ENCODE measurements around the gene DCD.

DCD gene

DNA sequence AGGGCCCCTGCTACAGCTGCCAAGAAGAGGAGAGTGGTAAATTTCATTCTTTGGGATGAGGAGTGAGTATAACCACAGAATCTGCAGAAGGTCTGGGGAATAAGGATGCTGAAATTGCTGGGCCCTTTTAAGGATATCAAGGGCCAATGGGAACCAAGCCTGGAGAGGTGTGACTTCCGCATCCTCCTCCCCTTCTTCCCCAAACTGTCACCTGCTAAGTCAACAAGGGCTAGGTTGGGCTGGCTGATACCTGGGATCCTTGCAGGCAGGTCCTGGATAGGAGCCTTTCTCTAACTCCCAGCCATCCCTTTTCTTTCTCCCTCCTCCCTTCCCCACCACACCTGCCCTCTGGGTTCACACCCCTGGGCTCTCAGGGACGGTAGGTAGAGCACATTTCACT lies 13.4 kb downstream of the DCD start, which contains the start of gene LACRT:
Gene LACRT, minus strand, starts transcription at position 101 of the 400 bp plus-strand sequence. Its CDS starts 54 bp downstream, at position 47.
- peaks cover 3% of the 10 kb centered on the region for H3K4me1 ChIP-seq

GRCh38 chr12:54631988-54632728 lies 16.0 kb downstream of the DCD start:
- Histone ChIP-seq H3K4me3 (ENCODE audit: low read depth, low read length) (no peak overlapping the region), H3K27me3 (ENCODE audit: control insufficient read depth, insufficient read depth, low read length) (no peaks in the 10 kb centered on the region), H3K9ac (no peak overlapping the region), H3K79me2 (no peaks in the 10 kb centered on the region), H3K27ac (no peak overlapping the region), H3K4me2 (ENCODE audit: low read length) (no peak overlapping the region), H3K9me3 (ENCODE audit: control insufficient read depth, low read length) (no peaks in the 10 kb centered on the region), H3K36me3 (ENCODE audit: control insufficient read depth, insufficient read depth, low read length) (no peaks in the 10 kb centered on the region), H2AFZ (peak overlapping the region; percentile 35), H3K4me1 (peaks cover 3% of the 10 kb centered on the region)
- TF ChIP-seq CTCF (IDR thresholded peaks at IDR 0.05) = no peak

More for the DNA sequence above, 13.4 kb downstream of the DCD start, which contains the start of gene LACRT:
- no peak within 1 kb of the TSS for H3K9ac ChIP-seq
- no peak within 1 kb of the TSS for H2AFZ ChIP-seq
- no peak within 1 kb of the TSS for H3K4me2 ChIP-seq (ENCODE audit: low read length)
- no peak for TF ChIP-seq CTCF (IDR thresholded peaks at IDR 0.05)
- no peaks in the 10 kb centered on the region for H3K27me3 ChIP-seq (ENCODE audit: control insufficient read depth, insufficient read depth, low read length)
- no peak within 1 kb of the TSS for H3K4me3 ChIP-seq (ENCODE audit: low read depth, low read length)
- no peaks in the 10 kb centered on the region for H3K36me3 ChIP-seq (ENCODE audit: control insufficient read depth, insufficient read depth, low read length)
- no peaks in the 10 kb centered on the region for H3K9me3 ChIP-seq (ENCODE audit: control insufficient read depth, low read length)
- H3K79me2 ChIP-seq = no peaks in the 10 kb centered on the region
- no peak within 1 kb of the TSS for H3K27ac ChIP-seq

DNA sequence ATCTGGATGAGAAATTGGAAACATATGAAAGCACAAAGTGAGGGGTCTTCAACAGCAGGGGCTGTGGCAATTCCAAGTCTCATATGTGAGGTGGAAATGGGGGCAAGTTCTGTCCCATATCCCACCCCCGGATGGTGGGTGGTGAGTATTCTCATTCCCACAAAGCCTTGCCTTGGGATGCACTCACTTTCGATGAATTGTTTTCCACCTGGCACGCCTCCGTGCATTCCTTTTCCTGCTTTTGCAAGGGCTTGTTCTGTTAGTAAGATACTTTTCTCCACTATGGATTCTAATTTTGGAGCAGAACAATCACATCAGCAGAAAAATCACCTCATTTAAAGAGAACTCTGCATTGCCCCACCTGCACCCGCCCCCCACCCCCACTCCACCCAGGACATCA lies 16.6 kb downstream of the DCD start:
- no peaks in the 10 kb centered on the region for H3K79me2 ChIP-seq
- H2AFZ ChIP-seq = no peak overlapping the region
- no peaks in the 10 kb centered on the region for H3K36me3 ChIP-seq (ENCODE audit: control insufficient read depth, insufficient read depth, low read length)
- no peak overlapping the region for H3K27ac ChIP-seq
- no peak overlapping the region for H3K4me3 ChIP-seq (ENCODE audit: low read depth, low read length)
- no peak overlapping the region for H3K9ac ChIP-seq
- H3K9me3 ChIP-seq (ENCODE audit: control insufficient read depth, low read length) = no peaks in the 10 kb centered on the region
- H3K27me3 ChIP-seq (ENCODE audit: control insufficient read depth, insufficient read depth, low read length) = no peaks in the 10 kb centered on the region
- no peak overlapping the region for H3K4me2 ChIP-seq (ENCODE audit: low read length)
- no peak for TF ChIP-seq CTCF (IDR thresholded peaks at IDR 0.05)
- peaks cover 3% of the 10 kb centered on the region for H3K4me1 ChIP-seq

GRCh38 chr12:54629925-54630324 lies 18.2 kb downstream of the DCD start:
- Histone ChIP-seq H3K27ac (no peak overlapping the region), H3K36me3 (ENCODE audit: control insufficient read depth, insufficient read depth, low read length) (no peaks in the 10 kb centered on the region), H3K4me3 (ENCODE audit: low read depth, low read length) (no peak overlapping the region), H3K9ac (no peak overlapping the region), H3K4me2 (ENCODE audit: low read length) (no peak overlapping the region), H3K4me1 (peaks cover 3% of the 10 kb centered on the region), H2AFZ (no peak overlapping the region), H3K27me3 (ENCODE audit: control insufficient read depth, insufficient read depth, low read length) (no peaks in the 10 kb centered on the region), H3K9me3 (ENCODE audit: control insufficient read depth, low read length) (no peaks in the 10 kb centered on the region), H3K79me2 (no peaks in the 10 kb centered on the region)
- no peak for TF ChIP-seq CTCF (IDR thresholded peaks at IDR 0.05)
